Measurements from ENCODE around the gene PALLD. TPM values are rescaled to one million over a fixed set of nuclear protein-coding genes. Genes with fewer than 3 reads are reported as not detected.

Gene PALLD
- total RNA-seq, 6 experiments from 2014 or later, result 7.7 to 81.6 (median 24.8) TPM

DNA sequence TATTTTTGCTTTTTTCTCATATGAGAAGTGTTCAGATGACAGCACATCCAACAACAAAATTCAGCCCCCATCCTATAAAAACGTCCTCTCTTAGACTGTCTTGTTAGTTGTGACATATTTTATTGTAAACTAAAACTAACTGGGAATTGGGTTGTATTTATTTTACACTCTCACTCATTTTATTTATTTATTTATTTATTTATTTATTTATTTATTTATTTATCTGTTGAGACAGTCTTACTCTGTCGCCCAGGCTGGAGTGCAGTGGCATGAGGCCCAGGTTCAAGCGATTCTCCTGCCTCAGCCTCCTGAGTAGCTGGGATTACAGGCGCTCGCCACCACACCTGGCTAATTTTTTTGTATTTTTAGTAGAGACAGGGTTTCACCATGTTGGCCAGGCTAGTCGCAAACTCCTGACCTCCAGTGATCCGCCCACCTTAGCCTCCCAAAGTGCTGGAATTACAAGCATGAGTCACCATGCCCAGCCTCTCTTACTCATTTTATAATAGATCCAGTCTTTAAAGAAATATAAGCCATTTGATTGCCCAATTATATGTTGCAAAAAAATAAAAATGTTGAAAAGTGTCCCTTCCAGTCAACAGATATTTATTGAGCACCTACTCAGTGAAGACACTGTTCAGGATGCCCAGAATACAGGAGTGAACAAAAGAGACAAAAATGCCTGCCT lies 44.6 kb downstream of the PALLD start:
- Histone ChIP-seq H3K27ac (no peak overlapping the region), H3K4me1 (no peaks in the 10 kb centered on the region), H3K27me3 (peaks cover 0 to 4% of the 10 kb centered on the region in 2 donors), H3K9me3 (no peaks in the 10 kb centered on the region), H3K4me3 (no peak overlapping the region), H3K36me3 (no peaks in the 10 kb centered on the region)
- TF ChIP-seq, protein P1, sequence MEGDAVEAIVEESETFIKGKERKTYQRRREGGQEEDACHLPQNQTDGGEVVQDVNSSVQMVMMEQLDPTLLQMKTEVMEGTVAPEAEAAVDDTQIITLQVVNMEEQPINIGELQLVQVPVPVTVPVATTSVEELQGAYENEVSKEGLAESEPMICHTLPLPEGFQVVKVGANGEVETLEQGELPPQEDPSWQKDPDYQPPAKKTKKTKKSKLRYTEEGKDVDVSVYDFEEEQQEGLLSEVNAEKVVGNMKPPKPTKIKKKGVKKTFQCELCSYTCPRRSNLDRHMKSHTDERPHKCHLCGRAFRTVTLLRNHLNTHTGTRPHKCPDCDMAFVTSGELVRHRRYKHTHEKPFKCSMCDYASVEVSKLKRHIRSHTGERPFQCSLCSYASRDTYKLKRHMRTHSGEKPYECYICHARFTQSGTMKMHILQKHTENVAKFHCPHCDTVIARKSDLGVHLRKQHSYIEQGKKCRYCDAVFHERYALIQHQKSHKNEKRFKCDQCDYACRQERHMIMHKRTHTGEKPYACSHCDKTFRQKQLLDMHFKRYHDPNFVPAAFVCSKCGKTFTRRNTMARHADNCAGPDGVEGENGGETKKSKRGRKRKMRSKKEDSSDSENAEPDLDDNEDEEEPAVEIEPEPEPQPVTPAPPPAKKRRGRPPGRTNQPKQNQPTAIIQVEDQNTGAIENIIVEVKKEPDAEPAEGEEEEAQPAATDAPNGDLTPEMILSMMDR (IDR thresholded peaks at IDR 0.05), result no peak
- no peak for TF ChIP-seq POLR2A (IDR thresholded peaks at IDR 0.05)
- WGBS (ENCODE audit: insufficient coverage, low coverage, low lambda C conversion rate, missing lambda C conversion rate), result 81% methylated on average over 7 of the region's 7 CpGs
- no peak for ATAC-seq
- no peak for DNase-seq
- intact Hi-C loops (cut with DNase I), result no loop called here

GRCh38 chr4:168549143-168549542 lies 52.3 kb downstream of the PALLD start:
- Histone ChIP-seq H3K36me3 (no peaks in the 10 kb centered on the region), H3K4me1 (no peaks in the 10 kb centered on the region), H3K9me3 (no peaks in the 10 kb centered on the region), H3K4me3 (no peak overlapping the region), H3K27ac (no peak overlapping the region), H3K27me3 (no peaks in the 10 kb centered on the region)
- intact Hi-C loops (cut with DNase I), result no loop called here
- DNase-seq, result no peak
- 80% methylated on average over 4 of the region's 4 CpGs for WGBS (ENCODE audit: insufficient coverage, low coverage, low lambda C conversion rate, missing lambda C conversion rate)
- TF ChIP-seq, protein P1 (IDR thresholded peaks at IDR 0.05), result no peak
- no peak for TF ChIP-seq POLR2A (IDR thresholded peaks at IDR 0.05)
- ATAC-seq, result no peak

DNA sequence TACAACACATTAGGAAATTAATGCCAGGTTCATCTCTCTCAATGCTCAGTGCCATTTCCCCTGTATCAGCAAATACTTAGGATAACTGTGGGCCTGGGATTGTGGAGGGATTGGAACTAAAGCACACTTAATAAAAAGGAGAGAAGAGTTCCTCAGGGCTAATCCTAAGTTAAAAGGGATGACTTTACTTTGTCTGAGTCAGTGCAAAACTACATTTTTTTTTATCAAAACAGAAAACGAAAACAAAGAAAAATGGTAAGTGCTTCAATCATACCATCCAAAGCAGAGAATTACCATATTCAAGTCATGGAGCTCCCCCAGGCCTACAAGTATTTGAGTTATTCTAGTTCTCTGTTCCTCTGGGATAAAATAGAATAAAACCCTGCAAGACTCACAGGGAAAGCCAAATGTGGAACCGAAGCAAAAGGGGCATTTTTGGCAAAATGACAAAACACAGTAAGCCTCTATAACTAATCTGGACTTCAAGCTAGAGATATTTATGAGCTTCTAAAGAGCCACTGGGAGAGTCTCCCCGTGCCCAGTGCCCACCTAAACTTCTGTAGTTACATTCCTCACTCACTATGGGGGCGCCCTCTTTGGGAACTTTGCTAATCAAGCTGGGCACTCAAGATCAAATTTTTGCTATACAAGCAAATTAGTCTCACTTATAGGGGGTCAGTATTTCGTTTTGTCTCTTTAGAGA lies 53.4 kb downstream of the PALLD start:
- WGBS (ENCODE audit: insufficient coverage, low coverage, low lambda C conversion rate, missing lambda C conversion rate), result 70% methylated on average over 5 of the region's 5 CpGs
- no peaks in the 10 kb centered on the region for H3K9me3 ChIP-seq
- H3K36me3 ChIP-seq, result no peaks in the 10 kb centered on the region
- TF ChIP-seq POLR2A (IDR thresholded peaks at IDR 0.05), result no peak
- TF ChIP-seq, protein P1 (IDR thresholded peaks at IDR 0.05), result no peak
- H3K27ac ChIP-seq, result no peak overlapping the region
- ATAC-seq (no peak), DNase-seq (no peak)
- H3K27me3 ChIP-seq, result no peaks in the 10 kb centered on the region
- H3K4me1 ChIP-seq, result no peaks in the 10 kb centered on the region
- H3K4me3 ChIP-seq, result no peak overlapping the region
- intact Hi-C loops (cut with DNase I), result no loop called here

DNA sequence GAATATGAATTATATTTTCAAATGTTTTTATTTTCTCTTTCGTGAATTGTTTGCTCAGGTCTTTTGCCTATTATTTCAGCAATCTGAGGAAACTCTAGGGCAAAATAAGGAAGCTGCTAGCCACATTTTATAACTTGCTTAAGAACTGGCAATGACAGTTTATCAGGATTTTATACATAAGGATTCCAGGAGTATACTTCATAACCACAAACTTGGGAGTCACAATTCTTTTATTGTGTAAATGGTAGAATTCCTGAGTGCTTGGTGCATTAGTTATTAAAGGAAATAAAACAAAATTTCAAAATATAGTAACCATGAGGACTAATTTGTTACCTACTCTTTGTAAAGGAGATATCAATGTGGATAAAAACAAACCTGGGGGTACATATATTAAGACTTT lies 54.4 kb downstream of the PALLD start:
- ATAC-seq (no peak), DNase-seq (no peak)
- TF ChIP-seq POLR2A (IDR thresholded peaks at IDR 0.05), result no peak
- no peaks in the 10 kb centered on the region for H3K4me1 ChIP-seq
- WGBS (ENCODE audit: insufficient coverage, low coverage, low lambda C conversion rate, missing lambda C conversion rate), result 63% methylated on average over 1 of the region's 1 CpG
- no peak overlapping the region for H3K27ac ChIP-seq
- no peaks in the 10 kb centered on the region for H3K36me3 ChIP-seq
- H3K9me3 ChIP-seq, result no peaks in the 10 kb centered on the region
- intact Hi-C loops (cut with DNase I), result no loop called here
- H3K27me3 ChIP-seq, result no peaks in the 10 kb centered on the region
- H3K4me3 ChIP-seq, result no peak overlapping the region

- no peak overlapping the region for H3K27ac ChIP-seq
- H3K27me3 ChIP-seq, result no peaks in the 10 kb centered on the region
- no peaks in the 10 kb centered on the region for H3K9me3 ChIP-seq
- intact Hi-C loops (cut with DNase I), result no loop called here
- WGBS (ENCODE audit: insufficient coverage, low coverage, low lambda C conversion rate, missing lambda C conversion rate), result 55% methylated on average over 2 of the region's 2 CpGs
- TF ChIP-seq POLR2A (IDR thresholded peaks at IDR 0.05), result no peak
- TF ChIP-seq, protein P1 (IDR thresholded peaks at IDR 0.05), result no peak
- no peaks in the 10 kb centered on the region for H3K36me3 ChIP-seq
- no peak for DNase-seq
- H3K4me1 ChIP-seq, result no peaks in the 10 kb centered on the region
- H3K4me3 ChIP-seq, result no peak overlapping the region
- peak; percentile 33 to 61 (median 44) for ATAC-seq
These were observed 55.3 kb downstream of the PALLD start for GRCh38 chr4:168551945-168552695.

Data from right lobe of liver (tissue), 6 donors.